Measurements from ENCODE around the gene CELF3. TPM values are rescaled to one million over a fixed set of nuclear protein-coding genes. Genes with fewer than 3 reads are reported as not detected.
A peak's percentile ranks its signal among the peaks of the same experiment; 100 is the strongest.

CELF3 gene
- total RNA-seq (2021) (not detected in 2 replicates), Bru-seq, nascent RNA (not detected), BruChase-seq, experiment 1, labeled RNA remaining after a 2-hour chase (not detected), BruChase-seq, experiment 2, labeled RNA remaining after a 6-hour chase (not detected)
- long read RNA-seq = 0 reads

DNA sequence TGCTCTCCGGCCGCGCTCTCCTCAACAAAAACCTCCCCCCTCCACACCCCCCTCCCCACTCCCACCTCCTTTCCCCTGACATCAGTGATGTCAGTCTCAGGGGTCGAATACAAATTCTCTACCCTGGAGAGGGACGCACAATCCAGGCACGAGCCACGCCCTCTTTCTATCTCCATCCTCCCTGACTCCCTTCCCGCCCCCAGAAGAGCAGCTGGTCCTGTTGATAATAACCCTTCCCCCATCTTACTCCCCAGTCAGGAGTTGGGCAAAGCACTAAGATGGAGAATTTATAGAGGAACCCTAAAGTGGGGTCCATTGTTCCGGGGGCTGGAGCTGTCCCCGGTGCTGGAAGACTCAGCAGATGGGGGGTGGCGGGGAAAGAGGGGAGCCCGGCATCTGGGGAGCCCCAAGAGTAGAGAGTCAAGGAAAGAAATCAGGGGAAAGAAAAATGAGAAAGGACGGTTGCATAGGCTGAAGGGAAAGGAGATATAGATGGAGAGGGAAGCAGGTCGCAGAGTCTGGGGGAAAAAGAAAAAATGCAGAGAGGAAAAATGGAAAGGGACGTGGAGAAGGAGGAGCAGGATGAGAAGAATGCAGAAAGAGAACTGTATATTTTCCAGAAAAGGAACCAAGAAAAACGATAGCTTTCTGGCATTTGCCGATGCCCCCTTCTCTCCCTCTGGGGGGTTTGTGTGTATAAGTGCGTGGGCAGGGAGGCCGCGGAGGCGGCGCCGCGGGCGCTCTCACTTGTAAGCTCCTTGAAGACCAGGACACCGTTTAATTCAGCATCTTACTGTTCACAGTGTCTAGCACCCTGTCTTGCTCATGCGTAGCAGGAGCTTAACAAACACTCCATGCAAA lies at the start of gene CELF3:
CELF3 (minus strand) TSS at position 33 of the 861 bp plus-strand sequence. CDS start 783 bp downstream, outside the sequence.
- DNase-seq = no peak
- ChIA-PET POLR2A (ENCODE audit: unreplicated experiment) (no interaction called here), CTCF (no interaction called here)
- no peak within 1 kb of the TSS for H3K27ac ChIP-seq
- no peak within 1 kb of the TSS for H3K4me3 ChIP-seq
- H3K27me3 ChIP-seq (ENCODE audit: insufficient read depth, low read depth) = peaks cover 58% of the 10 kb centered on the region
- no peak within 1 kb of the TSS for H3K4me2 ChIP-seq
- no peaks in the 10 kb centered on the region for H3K4me1 ChIP-seq (replicated peaks; ENCODE audit: insufficient read depth)
- no TSS peak for BruUV-seq (replicated peaks)
- TF ChIP-seq, protein P1, sequence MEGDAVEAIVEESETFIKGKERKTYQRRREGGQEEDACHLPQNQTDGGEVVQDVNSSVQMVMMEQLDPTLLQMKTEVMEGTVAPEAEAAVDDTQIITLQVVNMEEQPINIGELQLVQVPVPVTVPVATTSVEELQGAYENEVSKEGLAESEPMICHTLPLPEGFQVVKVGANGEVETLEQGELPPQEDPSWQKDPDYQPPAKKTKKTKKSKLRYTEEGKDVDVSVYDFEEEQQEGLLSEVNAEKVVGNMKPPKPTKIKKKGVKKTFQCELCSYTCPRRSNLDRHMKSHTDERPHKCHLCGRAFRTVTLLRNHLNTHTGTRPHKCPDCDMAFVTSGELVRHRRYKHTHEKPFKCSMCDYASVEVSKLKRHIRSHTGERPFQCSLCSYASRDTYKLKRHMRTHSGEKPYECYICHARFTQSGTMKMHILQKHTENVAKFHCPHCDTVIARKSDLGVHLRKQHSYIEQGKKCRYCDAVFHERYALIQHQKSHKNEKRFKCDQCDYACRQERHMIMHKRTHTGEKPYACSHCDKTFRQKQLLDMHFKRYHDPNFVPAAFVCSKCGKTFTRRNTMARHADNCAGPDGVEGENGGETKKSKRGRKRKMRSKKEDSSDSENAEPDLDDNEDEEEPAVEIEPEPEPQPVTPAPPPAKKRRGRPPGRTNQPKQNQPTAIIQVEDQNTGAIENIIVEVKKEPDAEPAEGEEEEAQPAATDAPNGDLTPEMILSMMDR (conservative IDR thresholded peaks at IDR 0.05) = no peak
- TF ChIP-seq EZH2 (IDR thresholded peaks at IDR 0.05; ENCODE audit: low read depth) = no peak
- H3K79me2 ChIP-seq (ENCODE audit: low read depth) = no peaks in the 10 kb centered on the region
- no peaks in the 10 kb centered on the region for H3F3A ChIP-seq (ENCODE audit: insufficient read depth, low read depth)
- H3K9me2 ChIP-seq (ENCODE audit: insufficient read depth) = no peaks in the 10 kb centered on the region
- no peaks in the 10 kb centered on the region for H3K9me3 ChIP-seq (ENCODE audit: insufficient read depth, low read depth)
- H3K36me3 ChIP-seq (ENCODE audit: low read depth) = no peaks in the 10 kb centered on the region
- intact Hi-C loops (cut with micrococcal nuclease; ENCODE audit: unreplicated experiment) = no loop called here
- no peak within 1 kb of the TSS for H2AFZ ChIP-seq
- H4K20me1 ChIP-seq (ENCODE audit: insufficient read depth) = no peaks in the 10 kb centered on the region

DNA sequence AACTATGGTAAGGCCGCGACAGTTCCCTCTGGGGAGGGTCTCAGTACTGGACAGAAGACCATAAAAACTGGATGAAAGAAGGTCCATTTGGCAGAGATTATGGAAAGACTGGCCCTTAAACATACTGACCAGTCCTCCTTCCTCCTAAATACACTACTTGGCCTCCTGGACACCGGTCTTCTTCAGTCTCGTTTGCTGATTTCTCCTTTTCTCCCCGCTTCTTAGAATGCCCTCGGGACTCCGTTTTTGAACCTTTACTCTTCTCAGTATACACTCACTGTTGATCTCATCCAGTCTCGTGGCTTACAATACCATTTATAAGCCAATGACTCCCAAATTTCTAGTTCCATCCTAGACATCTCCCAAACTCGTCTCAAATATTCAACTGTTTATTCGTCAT lies 47.4 kb upstream of the CELF3 start:
- CTCF ChIA-PET = interaction anchor here (0.6 kb wide), 1 partner anchor 157 kb away, joined by 3 read pairs; no protein-coding TSS in a partner anchor
- peak overlapping the region; percentile 92 for H3K4me2 ChIP-seq
- no peaks in the 10 kb centered on the region for H4K20me1 ChIP-seq (ENCODE audit: insufficient read depth)
- 0 out of 2 replicates have a peak, but pooled peaks cover 10% of the 10 kb centered on the region for H3K36me3 ChIP-seq (ENCODE audit: low read depth)
- intact Hi-C loops (cut with micrococcal nuclease; ENCODE audit: unreplicated experiment) = loop anchor here (5.0 to 10.0 kb wide), 2 partner anchors 73 to 241 kb away; partner anchors contain the start of gene C2CD4D
- peak overlapping the region; percentile 93 for H2AFZ ChIP-seq
- H3K9me2 ChIP-seq (ENCODE audit: insufficient read depth) = no peaks in the 10 kb centered on the region
- peaks cover 25% of the 10 kb centered on the region; the same call in 1 of the 2 replicates for H3F3A ChIP-seq (ENCODE audit: insufficient read depth, low read depth)
- TF ChIP-seq, protein P1 (conservative IDR thresholded peaks at IDR 0.05) = no peak
- TF ChIP-seq EZH2 (IDR thresholded peaks at IDR 0.05; ENCODE audit: low read depth) = no peak
- peak overlapping the region; percentile 83 for H3K4me3 ChIP-seq
- peak overlapping the region; percentile 66 for H3K27ac ChIP-seq
- BruUV-seq (replicated peaks) = no TSS peak
- DNase-seq = no peak
- POLR2A ChIA-PET (ENCODE audit: unreplicated experiment) = interaction anchor here (0.6 to 0.7 kb wide), 3 partner anchors 38 to 227 kb away, joined by 3 to 6 read pairs (median 4); no protein-coding TSS in a partner anchor
- 0 out of 2 replicates have a peak, but pooled peaks cover 10% of the 10 kb centered on the region for H3K79me2 ChIP-seq (ENCODE audit: low read depth)
- H3K9me3 ChIP-seq (ENCODE audit: insufficient read depth, low read depth) = no peaks in the 10 kb centered on the region
- H3K4me1 ChIP-seq (replicated peaks; ENCODE audit: insufficient read depth) = peaks cover 31% of the 10 kb centered on the region
- H3K27me3 ChIP-seq (ENCODE audit: insufficient read depth, low read depth) = no peaks in the 10 kb centered on the region

Data from PC-9 (cell line).